Osteoblast (primary cell): ENCODE results near the gene SEC24C. TPM values are rescaled to one million over a fixed set of nuclear protein-coding genes. Genes with fewer than 3 reads are reported as not detected.

Source experiments
- DNase-seq: peaks from one replicate; pipeline ENCODE4 v3.0.0; 2011; ENCODE audit warnings: low spot score, mixed read lengths; ENCODE audit not compliant: insufficient read length; ENCODE audit errors: missing footprints
- H2AFZ ChIP-seq: 2 replicates; pipeline ENCODE4 v1.6.0; 2011; ENCODE audit warnings: mild to moderate bottlenecking, low read length
- H3K27ac ChIP-seq: 2 replicates; pipeline ENCODE4 v1.5.1; 2011; ENCODE audit warnings: mild to moderate bottlenecking, low read depth, low read length, moderate library complexity
- H3K27me3 ChIP-seq: 2 replicates; pipeline ENCODE4 v1.6.0; 2012; ENCODE audit warnings: mild to moderate bottlenecking, control low read depth, inconsistent platforms, low read length, moderate library complexity; ENCODE audit not compliant: insufficient read depth
- H3K36me3 ChIP-seq: 2 replicates; pipeline ENCODE4 v1.5.1; 2011; ENCODE audit warnings: mild to moderate bottlenecking, low read length, control low read depth, moderate library complexity; ENCODE audit not compliant: insufficient read depth
- H3K4me1 ChIP-seq: 2 replicates; pipeline ENCODE4 v1.5.1; 2011; ENCODE audit warnings: mild to moderate bottlenecking, low read length, control low read depth, moderate library complexity; ENCODE audit not compliant: insufficient read depth
- H3K4me2 ChIP-seq: 2 replicates; pipeline ENCODE4 v1.6.0; 2011; ENCODE audit warnings: mild to moderate bottlenecking, low read length; ENCODE audit not compliant: insufficient read depth
- H3K4me3 ChIP-seq: fragments of 200-600 bp; sonication (generic); 3 replicates; pipeline ENCODE4 v1.5.1; 2012; ENCODE audit warnings: mild to moderate bottlenecking, low read length, inconsistent platforms; ENCODE audit not compliant: insufficient read depth
- H3K79me2 ChIP-seq: 2 replicates; pipeline ENCODE4 v1.6.0; 2012; ENCODE audit warnings: mild to moderate bottlenecking, low read length, control low read depth, inconsistent platforms; ENCODE audit not compliant: insufficient read depth
- H3K9me3 ChIP-seq: 2 replicates; pipeline ENCODE4 v1.5.1; 2011; ENCODE audit warnings: low read depth, low read length, control low read depth
- H4K20me1 ChIP-seq: 2 replicates; pipeline ENCODE4 v1.6.0; 2012; ENCODE audit warnings: mild to moderate bottlenecking, low read length, control low read depth; ENCODE audit not compliant: insufficient read depth
- total RNA-seq: library from RNA; depleted of rRNA; stranded (reverse); fragments of >200 nt; gene quantifications from 2 replicates; pipeline ENCODE4 v1.2.3, GENCODE V29; 2012
- TF ChIP-seq, protein P1 (sequence below): IDR thresholded peaks from 2 replicates; pipeline ENCODE4 v1.5.1; 2011; ENCODE audit warnings: mild to moderate bottlenecking, low read depth, low read length, moderate library complexity; ENCODE audit errors: extremely low read depth

Gene SEC24C
- total RNA-seq, 1 donor = 28.6 TPM

DNA sequence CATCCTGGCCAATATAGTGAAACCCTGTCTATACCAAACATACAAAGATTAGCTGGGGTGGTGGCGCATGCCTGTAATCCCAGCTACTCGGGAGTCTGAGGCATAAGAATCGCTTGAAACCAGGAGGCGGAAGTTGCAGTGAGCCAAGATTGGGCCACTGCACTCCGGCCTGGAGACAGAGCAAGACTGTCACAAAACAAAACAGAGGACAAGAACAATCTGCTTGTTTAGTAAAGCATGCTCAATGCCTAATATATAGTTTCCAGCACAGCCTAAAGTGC, 1.8 kb upstream of the SEC24C start:
- H3K27me3 ChIP-seq = no peaks in the 10 kb centered on the region
- peaks cover 12% of the 10 kb centered on the region for H4K20me1 ChIP-seq
- DNase-seq = no peak
- TF ChIP-seq, protein P1, sequence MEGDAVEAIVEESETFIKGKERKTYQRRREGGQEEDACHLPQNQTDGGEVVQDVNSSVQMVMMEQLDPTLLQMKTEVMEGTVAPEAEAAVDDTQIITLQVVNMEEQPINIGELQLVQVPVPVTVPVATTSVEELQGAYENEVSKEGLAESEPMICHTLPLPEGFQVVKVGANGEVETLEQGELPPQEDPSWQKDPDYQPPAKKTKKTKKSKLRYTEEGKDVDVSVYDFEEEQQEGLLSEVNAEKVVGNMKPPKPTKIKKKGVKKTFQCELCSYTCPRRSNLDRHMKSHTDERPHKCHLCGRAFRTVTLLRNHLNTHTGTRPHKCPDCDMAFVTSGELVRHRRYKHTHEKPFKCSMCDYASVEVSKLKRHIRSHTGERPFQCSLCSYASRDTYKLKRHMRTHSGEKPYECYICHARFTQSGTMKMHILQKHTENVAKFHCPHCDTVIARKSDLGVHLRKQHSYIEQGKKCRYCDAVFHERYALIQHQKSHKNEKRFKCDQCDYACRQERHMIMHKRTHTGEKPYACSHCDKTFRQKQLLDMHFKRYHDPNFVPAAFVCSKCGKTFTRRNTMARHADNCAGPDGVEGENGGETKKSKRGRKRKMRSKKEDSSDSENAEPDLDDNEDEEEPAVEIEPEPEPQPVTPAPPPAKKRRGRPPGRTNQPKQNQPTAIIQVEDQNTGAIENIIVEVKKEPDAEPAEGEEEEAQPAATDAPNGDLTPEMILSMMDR = no peak
- H3K27ac ChIP-seq = no peak overlapping the region
- peaks cover 11% of the 10 kb centered on the region for H3K36me3 ChIP-seq
- no peak overlapping the region for H3K4me2 ChIP-seq
- H3K79me2 ChIP-seq = peaks cover 54% of the 10 kb centered on the region
- peaks cover 31% of the 10 kb centered on the region for H3K4me1 ChIP-seq
- H3K9me3 ChIP-seq = no peaks in the 10 kb centered on the region
- H2AFZ ChIP-seq = no peak overlapping the region
- H3K4me3 ChIP-seq = no peak overlapping the region

GRCh38 chr10:73743327-73743904, 756 bp upstream of the SEC24C start:
- H2AFZ ChIP-seq = peak overlapping the region; percentile 96
- H3K27ac ChIP-seq = peak overlapping the region; percentile 99
- no peaks in the 10 kb centered on the region for H3K9me3 ChIP-seq
- H3K4me1 ChIP-seq = peaks cover 31% of the 10 kb centered on the region
- no peak for DNase-seq
- H3K27me3 ChIP-seq = no peaks in the 10 kb centered on the region
- peaks cover 15% of the 10 kb centered on the region for H3K36me3 ChIP-seq
- H3K4me3 ChIP-seq = peak overlapping the region; percentile 87
- H3K4me2 ChIP-seq = peak overlapping the region; percentile 88
- H3K79me2 ChIP-seq = peaks cover 61% of the 10 kb centered on the region
- TF ChIP-seq, protein P1 = no peak
- peaks cover 12% of the 10 kb centered on the region for H4K20me1 ChIP-seq

GRCh38 chr10:73744664-73744975, 448 bp downstream of the SEC24C start:
- peaks cover 31% of the 10 kb centered on the region for H3K4me1 ChIP-seq
- H3K4me2 ChIP-seq = peak overlapping the region; percentile 88
- peaks cover 71% of the 10 kb centered on the region for H3K79me2 ChIP-seq
- peak; percentile 84 for DNase-seq
- H3K27me3 ChIP-seq = no peaks in the 10 kb centered on the region
- TF ChIP-seq, protein P1 = no peak
- H3K4me3 ChIP-seq = peak overlapping the region; percentile 87
- H3K9me3 ChIP-seq = no peaks in the 10 kb centered on the region
- peaks cover 14% of the 10 kb centered on the region for H4K20me1 ChIP-seq
- peak overlapping the region; percentile 96 for H2AFZ ChIP-seq
- peak overlapping the region; percentile 99 for H3K27ac ChIP-seq
- H3K36me3 ChIP-seq = peaks cover 22% of the 10 kb centered on the region

- Histone ChIP-seq H3K36me3 (peaks cover 41% of the 10 kb centered on the region), H3K4me2 (no peak overlapping the region)
- no peak for DNase-seq
Measured at GRCh38 chr10:73746721-73747120, 2.5 kb downstream of the SEC24C start.

More at GRCh38 chr10:73746721-73747120, 2.5 kb downstream of the SEC24C start:
- Histone ChIP-seq H3K27ac (no peak overlapping the region), H3K4me1 (peaks cover 28% of the 10 kb centered on the region), H4K20me1 (peaks cover 24% of the 10 kb centered on the region), H3K4me3 (no peak overlapping the region), H3K79me2 (peaks cover 88% of the 10 kb centered on the region), H3K27me3 (no peaks in the 10 kb centered on the region), H3K9me3 (no peaks in the 10 kb centered on the region), H2AFZ (no peak overlapping the region)
- TF ChIP-seq, protein P1 = no peak
